Keratinocyte (primary cell): ENCODE data around the gene PARD3. TPM values are rescaled to one million over a fixed set of nuclear protein-coding genes. Genes with fewer than 3 reads are reported as not detected.

Source experiments
- DNase-seq: peaks from one replicate; pipeline ENCODE4 v3.0.0-alpha.2; 2011; ENCODE audit warnings: low read depth, missing footprints, low spot score
- FAIRE-seq: peaks from 2 replicates; lab custom pipeline; 2011; peaks lifted over from hg19 to GRCh38; lab: Jason Lieb, UNC
- H2AFZ ChIP-seq: 2 replicates; pipeline ENCODE4 v1.6.0; 2012; ENCODE audit warnings: low read length, control low read depth, inconsistent platforms; ENCODE audit not compliant: control insufficient read depth
- H3K27ac ChIP-seq: 2 replicates; pipeline ENCODE4 v1.5.1; 2011; ENCODE audit warnings: low read length; ENCODE audit not compliant: control insufficient read depth, insufficient read depth
- H3K27me3 ChIP-seq: 3 replicates; pipeline ENCODE4 v1.6.0; 2011; ENCODE audit warnings: low read length; ENCODE audit not compliant: control insufficient read depth, insufficient read depth; ENCODE audit errors: extremely low read depth
- H3K36me3 ChIP-seq, 2 experiments: 2 replicates in 1 of 2; 3 replicates in 1 of 2; pipeline ENCODE4 v1.5.1; 2011; ENCODE audit warnings: low read length in 2 of 2, mild to moderate bottlenecking in 1 of 2; ENCODE audit not compliant: control insufficient read depth in 2 of 2, insufficient read depth in 2 of 2; ENCODE audit errors: extremely low read depth in 1 of 2
- H3K4me1 ChIP-seq: 3 replicates; pipeline ENCODE4 v1.5.1; 2011; ENCODE audit warnings: low read length; ENCODE audit not compliant: control insufficient read depth, insufficient read depth; ENCODE audit errors: extremely low read depth
- H3K4me2 ChIP-seq: 3 replicates; pipeline ENCODE4 v1.6.0; 2011; ENCODE audit warnings: low read depth, low read length; ENCODE audit not compliant: control insufficient read depth, insufficient read depth; ENCODE audit errors: extremely low read depth
- H3K4me3 ChIP-seq, 3 experiments: fragments of 200-600 bp in 1 of 3; sonication (generic) in 1 of 3; 2 replicates in 2 of 3; 3 replicates in 1 of 3; pipeline ENCODE4 v1.5.1; 2011 to 2016; ENCODE audit warnings: low read length in 3 of 3, mild to moderate bottlenecking in 3 of 3, control low read depth in 2 of 3, inconsistent platforms in 1 of 3, low read depth in 1 of 3, mixed read lengths in 1 of 3, mixed run types in 1 of 3, moderate library complexity in 1 of 3; ENCODE audit not compliant: control insufficient read depth in 2 of 3, insufficient read depth in 2 of 3; ENCODE audit errors: extremely low read depth in 1 of 3
- H3K79me2 ChIP-seq: 2 replicates; pipeline ENCODE4 v1.6.0; 2012; ENCODE audit warnings: low read length; ENCODE audit not compliant: control insufficient read depth, insufficient read depth
- H3K9ac ChIP-seq: 3 replicates; pipeline ENCODE4 v1.6.0; 2011; ENCODE audit warnings: low read length; ENCODE audit not compliant: control insufficient read depth, insufficient read depth; ENCODE audit errors: extremely low read depth
- H3K9me1 ChIP-seq: 3 replicates; pipeline ENCODE4 v1.6.0; 2011; ENCODE audit warnings: low read length; ENCODE audit not compliant: control insufficient read depth, insufficient read depth; ENCODE audit errors: extremely low read depth
- H3K9me3 ChIP-seq: 2 replicates; pipeline ENCODE4 v1.5.1; 2012; ENCODE audit warnings: low read depth, low read length; ENCODE audit not compliant: control insufficient read depth
- H4K20me1 ChIP-seq: 3 replicates; pipeline ENCODE4 v1.6.0; 2011; ENCODE audit warnings: low read length; ENCODE audit not compliant: control insufficient read depth, insufficient read depth; ENCODE audit errors: extremely low read depth
- CTCF ChIP-seq, 3 experiments: IDR thresholded peaks in 1 of 3; conservative IDR thresholded peaks in 1 of 3; optimal IDR thresholded peaks in 1 of 3; 2 replicates in 2 of 3; 3 replicates in 1 of 3; pipeline versions ENCODE3 to v1.5.1; 2011; ENCODE audit warnings: low read length in 3 of 3, mild to moderate bottlenecking in 3 of 3, moderate library complexity in 2 of 3, control low read depth in 1 of 3, inconsistent platforms in 1 of 3; ENCODE audit not compliant: insufficient read depth in 2 of 3; ENCODE audit errors: extremely low read depth in 1 of 3
- EZH2 ChIP-seq: IDR thresholded peaks from one replicate; pipeline ENCODE4 v1.6.1; 2012; ENCODE audit warnings: inconsistent platforms, mild to moderate bottlenecking, low read length, moderate library complexity
- dilution Hi-C: fragments of 300-500 bp; cut with MboI; formaldehyde crosslinking; loops from one replicate; pipeline ENCODE4 v1.7.0; 2020; ENCODE audit warnings: low sequenced_read_pairs; ENCODE audit not compliant: extremely low pct_ligation_motif_present
- polyA plus RNA-seq, 5 experiments: library from polyadenylated mRNA; depleted of rRNA in 3 of 5; stranded (reverse) in 3 of 5; stranded (forward) in 1 of 5; unstranded in 1 of 5; fragments of >200 nt; gene quantifications; 1 replicate in 1 of 5; 2 replicates in 3 of 5; 3 replicates in 1 of 5; pipeline versions ENCODE4 v1.2.1 to v1.2.3, GENCODE V29; 2011 to 2012; ENCODE audit warnings: missing spikeins in 2 of 5, low read depth in 1 of 5, low replicate concordance in 1 of 5

The PARD3 gene
- polyA plus RNA-seq, 1 donor (not counting 4 experiments of a cell fraction or from before 2014, with no cell fraction given): 46.4 TPM

GRCh38 chr10:34092891-34093290 is 722.2 kb downstream of the PARD3 start:
- Histone ChIP-seq H3K36me3 (no peaks in the 10 kb centered on the region), H3K9me1 (no peaks in the 10 kb centered on the region), H3K4me3 (no peak overlapping the region), H3K27me3 (peaks cover 3% of the 10 kb centered on the region), H3K4me1 (no peaks in the 10 kb centered on the region), H4K20me1 (no peaks in the 10 kb centered on the region), H3K9me3 (no peaks in the 10 kb centered on the region), H3K27ac (no peak overlapping the region), H2AFZ (no peak overlapping the region), H3K79me2 (no peaks in the 10 kb centered on the region), H3K4me2 (no peak overlapping the region), H3K9ac (no peak overlapping the region)
- FAIRE-seq (no peak), DNase-seq (no peak)
- TF ChIP-seq EZH2: no peak
- no peak for TF ChIP-seq CTCF (optimal IDR thresholded peaks at IDR 0.05 in 1 of 3, IDR thresholded peaks at IDR 0.05 in 1 of 3, conservative IDR thresholded peaks at IDR 0.05 in 1 of 3; ENCODE audit: extremely low read depth in 1 of 3, insufficient read depth in 2 of 3, low read length in 3 of 3)
- dilution Hi-C loops: no loop called here

DNA sequence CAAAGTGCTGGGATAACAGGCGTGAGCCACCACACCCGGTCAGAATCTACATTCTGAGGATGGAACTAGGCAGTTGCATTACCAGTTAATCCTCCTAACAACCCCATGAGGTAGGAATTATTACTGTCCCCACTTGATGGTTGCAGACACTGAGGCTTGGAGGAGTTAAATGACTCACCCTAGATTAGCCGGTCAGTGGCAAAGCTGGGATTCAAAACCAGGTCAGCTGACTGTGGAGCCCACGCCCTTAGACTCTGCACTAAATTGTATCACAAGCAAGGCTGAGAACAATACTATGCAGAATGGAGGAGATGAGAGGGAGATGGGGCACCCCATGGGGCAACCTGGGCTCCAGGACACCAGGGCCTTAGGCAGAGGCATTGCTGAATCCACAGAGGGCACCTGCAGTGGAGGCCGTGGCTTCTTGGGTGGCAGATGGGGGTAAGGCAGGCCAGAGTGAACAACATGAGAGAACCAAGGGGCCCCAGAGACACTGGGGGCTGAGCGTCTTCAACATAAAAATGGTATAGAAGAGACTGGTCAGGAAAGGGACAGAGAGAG is 723.4 kb downstream of the PARD3 start:
- no peaks in the 10 kb centered on the region for H3K4me1 ChIP-seq
- H3K36me3 ChIP-seq: no peaks in the 10 kb centered on the region
- no peak for TF ChIP-seq EZH2
- TF ChIP-seq CTCF (optimal IDR thresholded peaks at IDR 0.05 in 1 of 3, IDR thresholded peaks at IDR 0.05 in 1 of 3, conservative IDR thresholded peaks at IDR 0.05 in 1 of 3; ENCODE audit: extremely low read depth in 1 of 3, insufficient read depth in 2 of 3, low read length in 3 of 3): no peak
- DNase-seq (no peak), FAIRE-seq (no peak)
- H3K27me3 ChIP-seq: peaks cover 5% of the 10 kb centered on the region
- no peak overlapping the region for H3K9ac ChIP-seq
- no peak overlapping the region for H3K4me2 ChIP-seq
- H3K9me1 ChIP-seq: no peaks in the 10 kb centered on the region
- no peaks in the 10 kb centered on the region for H4K20me1 ChIP-seq
- H3K79me2 ChIP-seq: no peaks in the 10 kb centered on the region
- no peak overlapping the region for H3K27ac ChIP-seq
- no peak overlapping the region for H3K4me3 ChIP-seq
- H3K9me3 ChIP-seq: no peaks in the 10 kb centered on the region
- dilution Hi-C loops: no loop called here
- H2AFZ ChIP-seq: no peak overlapping the region
